Muscle layer of duodenum (tissue), 2 donors: Measurements from ENCODE around the gene CYP2S1.
"Not testable (repeated sequence)": the region's sequence is repeated elsewhere in the genome, so short reads cannot be mapped to it uniquely, and the experiment has no call there.

Source experiments
- H3K27ac ChIP-seq: one replicate; pipeline ENCODE4 v1.7.0; 2013; ENCODE audit warnings: mild to moderate bottlenecking, low read length
- H3K27me3 ChIP-seq: one replicate; pipeline ENCODE4 v1.7.0; 2013; ENCODE audit warnings: low read depth, mild to moderate bottlenecking, control low read depth, low read length
- H3K36me3 ChIP-seq, 2 donors: one replicate each; pipeline ENCODE4 v1.7.0; 2013; ENCODE audit warnings: low read length in 2 of 2, control low read depth in 1 of 2, mild to moderate bottlenecking in 1 of 2; ENCODE audit not compliant: insufficient read depth in 2 of 2, control insufficient read depth in 1 of 2
- H3K4me1 ChIP-seq, 2 donors: one replicate each; pipeline ENCODE4 v1.7.0; 2013; ENCODE audit warnings: low read length in 2 of 2, mild to moderate bottlenecking in 2 of 2, control low read depth in 1 of 2, moderate library complexity in 1 of 2; ENCODE audit not compliant: insufficient read depth in 2 of 2, control insufficient read depth in 1 of 2
- H3K4me3 ChIP-seq, 2 donors: one replicate each; pipeline ENCODE4 v1.7.0; 2013; ENCODE audit warnings: low read length in 2 of 2, low read depth in 1 of 2, mild to moderate bottlenecking in 1 of 2
- H3K9me3 ChIP-seq, 2 donors: one replicate each; pipeline ENCODE4 v1.7.0; 2013; ENCODE audit warnings: low read length in 2 of 2, control low read depth in 1 of 2, mild to moderate bottlenecking in 1 of 2; ENCODE audit not compliant: control insufficient read depth in 1 of 2
- donor health status: healthy.

CYP2S1 gene

GRCh38 chr19:41198559-41198958 is 5.5 kb downstream of the CYP2S1 start:
- Histone ChIP-seq H3K4me1 (peaks cover 0 to under 1% of the 10 kb centered on the region in 2 donors), H3K9me3 (no peaks in the 10 kb centered on the region), H3K4me3 (no peak overlapping the region), H3K27me3 (no peaks in the 10 kb centered on the region), H3K27ac (no peak overlapping the region), H3K36me3 (no peaks in the 10 kb centered on the region)

- Histone ChIP-seq H3K36me3 (no peaks in the 10 kb centered on the region), H3K27ac (no peak overlapping the region), H3K4me1 (no peaks in the 10 kb centered on the region)
These were observed 10.4 kb downstream of the CYP2S1 start for GRCh38 chr19:41203371-41203770.

GRCh38 chr19:41204338-41204737 is 11.3 kb downstream of the CYP2S1 start:
- H3K27ac ChIP-seq, H3K9me3 ChIP-seq, H3K4me3 ChIP-seq, H3K36me3 ChIP-seq, H3K27me3 ChIP-seq, H3K4me1 ChIP-seq: not testable (repeated sequence)

More at GRCh38 chr19:41203371-41203770, 10.4 kb downstream of the CYP2S1 start:
- Histone ChIP-seq H3K27me3 (no peaks in the 10 kb centered on the region), H3K4me3 (no peak overlapping the region), H3K9me3 (no peaks in the 10 kb centered on the region)

- H3K4me3 ChIP-seq = no peak overlapping the region
- H3K36me3 ChIP-seq = no peaks in the 10 kb centered on the region
- no peaks in the 10 kb centered on the region for H3K27me3 ChIP-seq
- H3K4me1 ChIP-seq = no peaks in the 10 kb centered on the region
- H3K9me3 ChIP-seq = no peaks in the 10 kb centered on the region
- no peak overlapping the region for H3K27ac ChIP-seq
These were observed 13.0 kb downstream of the CYP2S1 start for GRCh38 chr19:41205995-41206394.

GRCh38 chr19:41206456-41206855 is 13.4 kb downstream of the CYP2S1 start:
- Histone ChIP-seq H3K9me3 (no peaks in the 10 kb centered on the region), H3K4me3 (no peak overlapping the region), H3K4me1 (no peaks in the 10 kb centered on the region), H3K36me3 (no peaks in the 10 kb centered on the region), H3K27ac (no peak overlapping the region), H3K27me3 (no peaks in the 10 kb centered on the region)

- Histone ChIP-seq H3K4me1 (no peaks in the 10 kb centered on the region), H3K36me3 (no peaks in the 10 kb centered on the region), H3K27ac (no peak overlapping the region), H3K27me3 (no peaks in the 10 kb centered on the region), H3K9me3 (no peaks in the 10 kb centered on the region), H3K4me3 (no peak overlapping the region)
These were observed 14.1 kb downstream of the CYP2S1 start for GRCh38 chr19:41206926-41207750.

- no peaks in the 10 kb centered on the region for H3K9me3 ChIP-seq
- H3K36me3 ChIP-seq = no peaks in the 10 kb centered on the region
- no peaks in the 10 kb centered on the region for H3K27me3 ChIP-seq
These were observed 21.1 kb downstream of the CYP2S1 start for GRCh38 chr19:41214161-41214560.

GRCh38 chr19:41217741-41218140 is 24.7 kb downstream of the CYP2S1 start:
- Histone ChIP-seq H3K4me3 (no peak overlapping the region), H3K4me1 (peaks cover 0 to 31% of the 10 kb centered on the region in 2 donors), H3K36me3 (peaks cover 0 to 7% of the 10 kb centered on the region in 2 donors), H3K9me3 (no peaks in the 10 kb centered on the region), H3K27ac (peak overlapping the region; percentile 84), H3K27me3 (no peaks in the 10 kb centered on the region)

More at GRCh38 chr19:41214161-41214560, 21.1 kb downstream of the CYP2S1 start:
- Histone ChIP-seq H3K4me1 (peaks cover 0 to 14% of the 10 kb centered on the region in 2 donors), H3K4me3 (no peak overlapping the region), H3K27ac (no peak overlapping the region)

- Histone ChIP-seq H3K4me3 (peak overlapping the region; percentile 15 to 78), H3K4me1 (peaks cover 0 to 33% of the 10 kb centered on the region in 2 donors)
These were observed 25.2 kb downstream of the CYP2S1 start for GRCh38 chr19:41218249-41218614.

GRCh38 chr19:41218615-41219507 is 25.8 kb downstream of the CYP2S1 start, which contains the start of gene AXL:
AXL (plus strand) TSS chr19:41219223; CDS start chr19:41219393, 170 bp downstream.
- Histone ChIP-seq H3K4me1 (peaks cover 0 to 39% of the 10 kb centered on the region in 2 donors), H3K27ac (peak within 1 kb of the TSS; percentile 84), H3K4me3 (peak within 1 kb of the TSS; percentile 78 to 80), H3K9me3 (no peaks in the 10 kb centered on the region), H3K27me3 (no peaks in the 10 kb centered on the region), H3K36me3 (peaks cover 0 to 7% of the 10 kb centered on the region in 2 donors)

More at GRCh38 chr19:41218249-41218614, 25.2 kb downstream of the CYP2S1 start:
- H3K36me3 ChIP-seq = peaks cover 0 to 7% of the 10 kb centered on the region in 2 donors
- H3K27me3 ChIP-seq = no peaks in the 10 kb centered on the region
- no peaks in the 10 kb centered on the region for H3K9me3 ChIP-seq
- H3K27ac ChIP-seq = peak overlapping the region; percentile 84

GRCh38 chr19:41219924-41220567 is 27.0 kb downstream of the CYP2S1 start:
- Histone ChIP-seq H3K27ac (peak overlapping the region; percentile 84), H3K27me3 (no peaks in the 10 kb centered on the region), H3K9me3 (no peaks in the 10 kb centered on the region), H3K4me1 (peaks cover 0 to 43% of the 10 kb centered on the region in 2 donors), H3K4me3 (peak overlapping the region; percentile 78 to 80), H3K36me3 (peaks cover 0 to 11% of the 10 kb centered on the region in 2 donors)
